Epithelial cell of esophagus (primary cell): ENCODE results near the gene ATG7.
A peak's percentile ranks its signal among the peaks of the same experiment; 100 is the strongest.
"Not testable (repeated sequence)": the region's sequence is repeated elsewhere in the genome, so short reads cannot be mapped to it uniquely, and the experiment has no call there.

Source experiments
- DNase-seq: peaks from one replicate; pipeline ENCODE4 v3.0.0; 2010; ENCODE audit warnings: low read depth
- H3K4me3 ChIP-seq: 2 replicates; pipeline ENCODE4 v1.5.1; 2011; ENCODE audit warnings: mild to moderate bottlenecking, low read length, control low read depth
- CTCF ChIP-seq: IDR thresholded peaks from 2 replicates; pipeline ENCODE4 v1.5.1; 2011; ENCODE audit warnings: low read depth, mild to moderate bottlenecking, low read length, control low read depth, inconsistent platforms; ENCODE audit not compliant: insufficient read depth; ENCODE audit errors: missing control alignments

ATG7 gene

GRCh38 chr3:11346416-11346815, 74.2 kb downstream of the ATG7 start:
- H3K4me3 ChIP-seq: no peak overlapping the region
- peak; percentile 71 for DNase-seq
- no peak for TF ChIP-seq CTCF

- DNase-seq, H3K4me3 ChIP-seq: not testable (repeated sequence)
Measured at GRCh38 chr3:11348877-11349276, 76.7 kb downstream of the ATG7 start.

GRCh38 chr3:11349446-11349845, 77.2 kb downstream of the ATG7 start:
- no peak for TF ChIP-seq CTCF
- no peak for DNase-seq
- no peak overlapping the region for H3K4me3 ChIP-seq

- H3K4me3 ChIP-seq: no peak overlapping the region
- peak; percentile 45 for DNase-seq
- no peak for TF ChIP-seq CTCF
Measured at GRCh38 chr3:11350374-11350773, 78.2 kb downstream of the ATG7 start.

GRCh38 chr3:11351451-11351850, 79.3 kb downstream of the ATG7 start:
- TF ChIP-seq CTCF: no peak
- no peak overlapping the region for H3K4me3 ChIP-seq
- DNase-seq: no peak

- DNase-seq: no peak
- no peak for TF ChIP-seq CTCF
- H3K4me3 ChIP-seq: no peak overlapping the region
Measured at GRCh38 chr3:11356269-11356668, 84.1 kb downstream of the ATG7 start.

- no peak for TF ChIP-seq CTCF
- DNase-seq: no peak
- H3K4me3 ChIP-seq: no peak overlapping the region
Measured at GRCh38 chr3:11362600-11362999, 90.4 kb downstream of the ATG7 start.

- no peak for DNase-seq
- no peak for TF ChIP-seq CTCF
- no peak overlapping the region for H3K4me3 ChIP-seq
Measured at GRCh38 chr3:11363715-11364114, 91.5 kb downstream of the ATG7 start.
